HG02973 (cell line): ENCODE measurements around the gene TMEM40.
"Not testable (repeated sequence)": the region's sequence is repeated elsewhere in the genome, so short reads cannot be mapped to it uniquely, and the experiment has no call there.

Experiments
- ATAC-seq: cut with Tn5 transposase; IDR thresholded peaks from one replicate; pipeline ENCODE4 v1.9.1; 2021; ENCODE audit warnings: moderate library complexity; ENCODE audit not compliant: unreplicated experiment

The TMEM40 gene

GRCh38 chr3:12752102-12752501 lies 7.0 kb downstream of the TMEM40 start:
- no peak for ATAC-seq

DNA sequence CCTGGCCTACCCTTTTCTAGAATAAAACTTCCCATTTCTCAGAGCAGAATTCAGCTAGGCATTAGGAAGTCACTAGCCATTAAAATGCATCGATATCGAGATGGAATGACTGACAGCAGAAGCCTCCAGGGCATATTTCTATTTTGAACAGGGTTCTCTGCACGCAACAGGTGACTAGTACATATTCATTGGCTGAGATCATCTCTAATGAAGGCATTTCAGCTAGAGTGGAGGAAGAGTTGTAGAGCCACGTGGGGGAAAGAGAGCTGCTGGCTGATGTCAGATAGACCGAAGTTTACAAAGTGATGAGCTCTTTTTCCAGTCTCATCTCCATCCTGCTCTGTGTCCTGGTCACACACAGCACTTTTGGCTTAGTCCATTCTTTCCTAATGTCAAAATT lies 7.5 kb downstream of the TMEM40 start:
- no peak for ATAC-seq

DNA sequence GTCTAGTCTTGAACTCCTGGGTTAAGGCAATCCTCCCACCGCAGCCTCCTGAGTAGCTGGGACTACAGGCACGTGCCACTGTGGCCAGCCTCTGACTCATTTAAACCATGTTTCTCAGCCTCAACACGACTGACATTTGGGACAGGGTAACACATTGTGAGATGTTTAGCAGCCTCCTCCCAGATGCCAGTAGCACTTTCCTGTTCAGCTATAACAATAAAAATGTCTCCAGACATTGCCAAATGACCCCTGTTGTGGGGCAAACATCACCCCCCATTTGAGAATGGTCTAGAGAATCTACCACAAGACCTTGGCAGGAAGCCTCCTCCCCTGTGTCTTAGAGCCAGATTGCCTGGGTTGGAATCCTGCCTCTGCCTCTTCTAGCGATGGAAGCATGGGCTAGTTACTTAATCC lies 8.4 kb downstream of the TMEM40 start:
- peak; percentile 40 for ATAC-seq

DNA sequence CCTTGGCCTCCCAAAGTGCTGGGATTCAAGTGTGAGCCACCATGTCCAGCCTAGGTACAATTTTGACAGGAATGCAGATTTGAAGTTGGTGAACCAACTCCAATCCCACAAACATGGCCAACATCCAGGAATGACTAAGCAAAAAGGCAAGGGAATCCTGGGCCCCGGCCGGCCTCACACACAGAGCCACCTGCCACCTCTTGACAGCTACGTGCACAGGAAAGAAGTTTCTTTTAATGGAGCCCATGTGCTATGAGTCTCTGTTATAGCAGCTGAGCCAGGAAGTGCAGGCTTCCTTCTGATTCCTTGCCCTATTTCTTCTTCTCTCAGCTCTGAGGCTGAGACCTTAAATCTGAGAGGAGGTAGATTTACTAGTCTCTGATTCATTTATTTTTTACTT lies 8.8 kb downstream of the TMEM40 start:
- ATAC-seq: peak; percentile 37

- ATAC-seq: no peak
Measured at GRCh38 chr3:12748477-12748876, 10.6 kb downstream of the TMEM40 start.

GRCh38 chr3:12746419-12746818 lies 12.6 kb downstream of the TMEM40 start:
- no peak for ATAC-seq

DNA sequence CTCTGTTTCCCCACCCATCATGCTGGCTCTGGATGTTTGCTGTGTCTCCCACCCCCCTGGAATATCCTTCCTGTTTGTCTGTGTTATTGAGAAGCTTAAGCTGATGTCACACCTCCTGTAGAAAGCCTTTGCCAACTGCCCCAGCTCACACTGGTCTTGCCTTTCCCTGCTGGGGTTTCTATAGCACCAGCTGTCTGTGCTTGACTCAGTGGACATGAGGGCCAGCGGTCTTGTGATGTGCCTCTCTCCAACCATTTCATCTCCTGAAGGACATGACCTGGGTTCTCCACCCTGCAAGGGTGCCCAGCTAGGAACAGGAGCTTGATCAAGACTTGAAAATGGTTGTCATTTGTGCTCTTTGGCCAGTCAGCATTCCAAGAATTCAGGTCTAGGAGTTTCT lies 14.7 kb downstream of the TMEM40 start:
- ATAC-seq: no peak

DNA sequence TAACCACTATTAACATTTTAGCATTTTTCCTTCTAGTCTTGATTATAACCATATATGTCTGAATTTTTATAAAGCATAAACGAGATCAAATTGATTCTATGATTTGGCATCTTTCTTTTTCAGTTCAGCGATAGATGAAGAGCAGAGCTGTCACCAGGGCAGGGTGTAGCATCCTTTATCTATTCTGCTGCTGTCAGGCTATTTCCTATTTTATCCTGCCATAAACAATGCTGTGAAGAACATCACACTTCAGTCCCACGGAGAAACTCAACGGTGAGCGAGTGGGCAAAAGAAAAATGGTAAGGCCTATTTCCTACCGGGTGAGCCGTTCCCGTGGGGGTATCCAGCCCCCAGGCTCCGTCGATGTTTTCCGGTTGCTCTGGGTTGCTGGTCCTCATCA lies 15.5 kb downstream of the TMEM40 start:
- no peak for ATAC-seq

DNA sequence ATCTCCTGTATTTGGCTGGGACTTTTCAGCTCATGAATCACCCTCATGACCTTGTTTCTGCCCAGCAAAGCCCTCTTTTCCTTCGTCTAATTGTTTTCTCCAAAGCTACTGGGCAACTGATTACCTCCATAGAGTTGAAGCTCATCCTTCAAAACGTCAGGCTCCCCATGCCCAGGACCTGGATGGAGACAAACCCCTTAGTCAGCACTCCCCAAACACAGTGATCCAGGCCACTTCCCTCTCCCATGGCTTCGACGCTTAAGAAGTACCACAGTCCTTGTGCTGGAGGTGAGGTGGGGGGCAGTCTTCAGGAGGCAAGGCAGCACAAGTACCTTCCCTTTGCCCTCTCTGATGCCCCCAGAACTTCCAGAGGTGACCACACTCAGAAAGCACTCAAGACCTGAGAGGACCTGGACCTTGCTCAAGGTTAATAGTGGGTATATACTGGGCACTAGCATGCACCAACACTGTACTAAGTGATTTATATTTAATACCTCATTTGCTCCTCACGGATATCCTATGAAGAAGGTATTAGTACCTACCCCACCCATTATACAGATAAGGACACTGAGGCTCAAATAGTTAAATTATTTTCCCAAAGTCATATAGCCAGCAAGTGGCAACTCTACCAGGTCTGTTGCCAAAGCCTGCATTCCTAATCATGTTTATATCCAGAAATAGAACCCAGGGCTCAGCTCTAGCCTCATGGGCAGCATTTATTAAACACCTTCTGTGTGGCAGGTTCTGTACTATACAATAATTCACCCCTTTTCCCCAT lies 16.5 kb downstream of the TMEM40 start:
- no peak for ATAC-seq

- no peak for ATAC-seq
Measured at GRCh38 chr3:12741209-12741608, 17.9 kb downstream of the TMEM40 start.

DNA sequence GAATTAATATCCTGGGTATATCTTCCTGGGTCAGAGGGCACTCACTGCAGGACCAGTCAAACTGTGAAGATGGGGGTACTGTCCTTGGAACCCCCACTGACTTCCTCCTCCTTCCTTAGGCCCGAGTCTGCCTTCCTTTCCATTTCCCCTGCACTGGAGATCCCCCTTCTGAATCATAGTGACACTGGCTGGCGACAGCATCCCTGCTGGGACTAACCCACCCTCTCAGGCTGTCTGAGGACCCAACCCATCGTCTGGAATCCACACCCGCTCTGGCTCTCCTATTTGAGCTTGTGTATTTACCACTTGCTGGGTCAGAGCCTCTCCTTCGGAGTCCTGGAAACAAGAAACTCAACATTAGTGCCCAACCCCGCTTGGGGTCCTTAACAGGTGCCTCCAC lies 21.2 kb downstream of the TMEM40 start:
- ATAC-seq: no peak

GRCh38 chr3:12737319-12737718 lies 21.7 kb downstream of the TMEM40 start:
- ATAC-seq: no peak

DNA sequence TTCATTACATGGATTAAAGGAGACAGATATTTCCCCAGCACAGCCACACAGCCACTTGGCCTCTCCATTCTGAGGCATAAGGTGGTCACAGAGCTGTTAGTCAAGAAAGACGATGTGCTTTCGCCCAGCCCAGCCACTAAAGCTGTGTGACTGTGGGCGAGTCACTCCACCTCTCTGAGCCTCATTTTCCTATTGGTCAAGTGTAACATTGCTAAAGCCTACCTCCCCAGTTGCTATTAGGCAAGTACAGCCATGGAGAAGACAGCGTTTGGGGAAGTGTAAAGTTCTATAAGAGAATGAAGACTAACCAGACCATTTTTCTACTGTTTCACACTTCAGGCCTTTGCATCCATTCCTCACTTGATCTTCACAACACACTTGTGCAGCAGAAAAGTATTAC lies 24.1 kb downstream of the TMEM40 start:
- no peak for ATAC-seq

GRCh38 chr3:12733566-12733965 lies 25.5 kb downstream of the TMEM40 start:
- ATAC-seq: no peak

- ATAC-seq: no peak
Measured at GRCh38 chr3:12730506-12731242, 28.4 kb downstream of the TMEM40 start.

DNA sequence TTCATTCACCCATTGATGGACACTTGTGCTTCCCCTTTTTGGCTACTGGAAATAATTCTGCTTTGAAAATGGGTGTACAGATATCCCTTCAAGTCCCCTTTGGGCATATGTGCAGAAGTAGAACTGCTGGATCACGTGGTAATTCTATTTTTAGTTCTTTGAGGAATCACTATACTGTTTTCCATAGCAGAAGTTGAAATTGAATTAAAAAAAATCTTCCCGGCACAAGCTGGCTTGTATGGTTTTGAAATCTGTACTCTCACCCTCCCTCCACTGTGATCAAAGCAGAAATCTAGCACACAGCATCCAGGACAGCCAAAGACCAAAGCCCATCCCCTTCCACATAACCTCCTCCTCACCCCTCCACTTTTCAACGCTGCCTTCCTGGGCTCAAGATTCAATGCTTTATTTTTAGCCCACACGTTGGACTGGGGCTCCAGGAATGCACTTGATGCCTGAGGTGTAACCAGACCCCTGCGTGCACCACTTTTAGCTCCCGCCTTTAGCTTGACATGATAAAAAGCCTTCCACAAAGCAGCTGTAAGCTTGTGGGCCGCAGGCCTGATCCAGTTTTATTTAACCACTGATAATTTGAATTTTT lies 29.9 kb downstream of the TMEM40 start:
- ATAC-seq: no peak

DNA sequence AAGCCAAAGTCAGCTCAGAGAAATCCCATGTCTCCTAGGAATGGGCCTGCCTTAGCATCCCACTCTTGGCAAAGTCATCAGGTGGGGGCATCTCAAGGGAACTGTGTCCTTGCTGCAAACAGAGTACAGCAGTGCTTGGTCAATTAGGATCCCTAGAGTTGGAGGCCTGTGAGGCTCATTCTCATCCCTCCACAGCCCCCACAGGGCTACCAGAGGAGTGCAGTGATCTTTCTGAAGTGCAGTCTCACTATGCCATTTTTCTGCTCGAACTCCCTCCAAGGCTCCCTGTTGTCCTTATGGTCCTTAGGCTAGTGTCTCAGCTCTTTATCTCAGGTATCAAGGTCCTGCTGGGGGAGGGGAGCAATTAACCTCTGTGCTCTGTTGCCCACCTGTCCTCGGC lies 31.1 kb downstream of the TMEM40 start:
- no peak for ATAC-seq

DNA sequence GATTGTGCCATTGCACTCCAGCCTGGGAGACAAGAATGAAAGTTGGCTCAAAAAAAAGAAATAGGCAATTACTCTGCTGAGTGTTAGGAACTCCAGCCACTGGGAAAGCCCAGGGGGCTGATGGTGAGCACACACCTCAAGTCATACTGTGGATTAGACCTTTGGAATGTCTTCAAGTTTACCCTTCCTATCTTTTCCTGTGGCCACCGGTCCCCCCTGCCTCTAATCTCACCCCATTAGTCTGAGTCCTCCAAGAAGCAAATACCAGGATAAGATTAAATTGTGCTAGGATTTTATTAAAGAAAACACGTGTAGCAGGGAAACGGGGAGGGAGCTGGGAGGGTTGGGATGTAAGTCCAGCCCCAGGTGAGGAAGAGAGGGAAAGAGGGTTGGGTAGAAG lies 31.6 kb downstream of the TMEM40 start:
- ATAC-seq: no peak

DNA sequence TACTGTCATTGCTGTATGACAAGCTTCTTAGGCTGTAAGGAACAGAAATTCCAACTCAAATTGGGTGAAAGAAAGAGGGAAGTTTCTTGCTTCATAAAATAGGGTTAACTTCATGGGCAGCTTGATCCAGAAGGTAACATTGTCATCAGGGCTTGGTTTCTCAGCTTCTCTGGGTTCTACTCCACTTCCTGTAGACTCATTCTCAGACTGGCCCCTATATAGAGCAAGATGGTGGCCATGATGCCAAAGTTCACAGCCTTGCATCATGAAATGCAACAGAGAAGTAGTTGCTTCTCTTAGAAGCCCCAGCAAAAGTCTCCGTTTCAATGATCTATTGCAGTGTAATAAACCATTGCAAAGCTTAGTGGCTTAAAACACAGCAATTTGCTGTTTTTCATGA lies 33.6 kb downstream of the TMEM40 start:
- no peak for ATAC-seq

GRCh38 chr3:12724794-12725193 lies 34.3 kb downstream of the TMEM40 start:
- ATAC-seq: no peak

DNA sequence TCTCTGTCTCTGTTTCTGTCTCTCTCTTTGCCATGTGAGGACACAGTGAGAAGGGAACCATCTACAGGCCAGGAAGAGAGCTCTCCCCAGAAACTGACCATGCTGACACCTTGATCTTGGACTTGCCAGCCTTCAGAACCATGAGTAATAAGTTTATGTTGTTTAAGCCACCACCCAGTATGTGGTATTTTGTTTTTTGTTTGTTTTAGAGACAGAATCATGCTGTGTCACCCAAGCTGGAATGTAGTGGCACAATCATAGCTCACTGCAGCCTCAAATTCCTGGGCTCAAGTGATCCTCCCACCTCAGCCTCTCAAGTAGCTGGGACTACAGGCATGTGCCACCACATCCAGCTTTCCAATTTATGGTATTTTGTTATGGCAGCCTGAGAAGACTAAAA lies 35.7 kb downstream of the TMEM40 start:
- ATAC-seq: not testable (repeated sequence)

GRCh38 chr3:12722226-12722625 lies 36.8 kb downstream of the TMEM40 start:
- no peak for ATAC-seq
